HG02885 (cell line): ENCODE measurements around the gene ITGB3.

ENCODE experiments used
- ATAC-seq: cut with Tn5 transposase; IDR thresholded peaks from one replicate; pipeline ENCODE4 v1.9.1; 2021; ENCODE audit warnings: mild to moderate bottlenecking; ENCODE audit not compliant: unreplicated experiment, poor library complexity

The ITGB3 gene

GRCh38 chr17:47323382-47324223, 70.0 kb downstream of the ITGB3 start, which contains the start of gene EFCAB13:
EFCAB13 (plus strand) TSS chr17:47323955; CDS start chr17:47328354, 4,399 bp downstream.
- ATAC-seq, result peak; percentile 88

- peak; percentile 23 for ATAC-seq
Measured at GRCh38 chr17:47324224-47325020, 70.8 kb downstream of the ITGB3 start.

- ATAC-seq, result no peak
Measured at GRCh38 chr17:47325176-47325575, 71.5 kb downstream of the ITGB3 start.

- no peak for ATAC-seq
Measured at GRCh38 chr17:47330548-47330947, 76.9 kb downstream of the ITGB3 start.

DNA sequence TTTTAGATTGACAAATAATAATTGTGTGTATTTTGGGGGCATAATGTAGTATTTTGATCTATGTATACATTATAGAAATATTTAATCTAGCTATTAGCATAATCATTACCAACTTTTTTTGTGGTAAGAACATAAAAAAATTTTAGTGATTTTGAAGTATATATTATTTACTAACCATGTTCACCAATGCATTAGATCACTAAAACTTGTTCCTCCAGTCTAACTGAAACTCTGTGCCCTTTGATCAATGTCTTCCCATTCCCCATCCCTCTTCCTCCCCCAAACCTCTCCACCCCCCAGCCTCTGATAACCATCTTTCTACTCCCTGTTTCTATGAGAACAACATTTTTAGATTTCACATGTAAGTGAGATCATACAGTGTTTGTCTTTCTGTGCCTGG, 78.7 kb downstream of the ITGB3 start:
- no peak for ATAC-seq

DNA sequence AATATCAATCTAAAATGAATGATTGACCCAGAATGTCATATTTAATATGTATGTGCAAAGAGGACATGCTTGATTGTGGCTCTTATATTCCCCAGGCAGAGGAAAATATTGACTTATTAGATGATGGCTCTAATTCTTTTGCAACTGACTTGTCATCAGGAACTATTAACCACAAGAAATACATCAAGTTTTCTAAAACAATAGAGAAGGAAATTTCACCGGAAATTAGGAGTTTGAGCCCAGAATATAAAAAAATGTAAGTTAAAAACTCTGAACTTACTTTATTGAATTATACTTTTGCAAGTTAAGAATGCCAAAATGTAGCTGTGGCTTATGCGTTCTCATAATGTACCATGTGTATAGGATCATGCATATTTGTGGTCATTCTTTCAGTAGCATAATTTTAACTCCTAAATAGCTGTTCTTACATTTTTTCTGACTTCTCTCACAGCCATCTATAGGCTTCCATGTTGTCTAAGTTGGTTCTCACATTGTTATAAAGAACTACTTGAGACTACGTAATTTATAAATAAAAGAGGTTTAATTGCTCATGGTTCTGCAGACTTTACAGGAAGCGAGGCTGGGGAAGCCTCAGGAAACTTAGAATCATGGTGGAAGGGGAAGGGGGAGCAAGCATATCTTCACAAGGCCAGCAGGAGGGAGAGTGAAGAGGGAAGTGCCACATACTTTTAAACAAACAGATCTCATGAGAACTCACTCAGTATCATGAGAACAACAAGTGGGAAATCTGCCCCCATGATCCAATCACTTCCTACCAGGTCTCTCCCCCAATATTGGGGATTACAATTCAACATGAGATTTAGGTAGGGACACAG, 81.7 kb downstream of the ITGB3 start:
- ATAC-seq, result no peak

DNA sequence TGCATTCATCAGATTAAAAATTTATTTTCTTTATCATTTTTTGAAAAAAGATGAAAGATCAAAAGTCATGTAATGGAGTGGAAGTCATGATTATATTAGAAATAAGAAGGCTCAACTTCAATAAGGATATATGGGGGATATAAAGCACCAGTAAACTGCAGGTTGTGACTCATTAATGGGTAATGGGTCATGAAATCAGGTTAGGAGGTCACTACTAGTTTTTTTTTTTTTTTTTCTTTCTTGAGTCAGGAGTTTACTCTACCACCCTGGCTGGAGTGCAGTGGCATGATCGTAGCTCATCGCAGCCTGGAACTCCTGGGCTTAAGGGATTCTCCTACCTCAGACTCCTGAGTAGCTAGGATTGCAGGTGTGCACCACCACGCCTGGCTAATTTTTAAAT, 84.4 kb downstream of the ITGB3 start:
- ATAC-seq, result no peak

GRCh38 chr17:47352848-47353247, 99.2 kb downstream of the ITGB3 start:
- no peak for ATAC-seq

DNA sequence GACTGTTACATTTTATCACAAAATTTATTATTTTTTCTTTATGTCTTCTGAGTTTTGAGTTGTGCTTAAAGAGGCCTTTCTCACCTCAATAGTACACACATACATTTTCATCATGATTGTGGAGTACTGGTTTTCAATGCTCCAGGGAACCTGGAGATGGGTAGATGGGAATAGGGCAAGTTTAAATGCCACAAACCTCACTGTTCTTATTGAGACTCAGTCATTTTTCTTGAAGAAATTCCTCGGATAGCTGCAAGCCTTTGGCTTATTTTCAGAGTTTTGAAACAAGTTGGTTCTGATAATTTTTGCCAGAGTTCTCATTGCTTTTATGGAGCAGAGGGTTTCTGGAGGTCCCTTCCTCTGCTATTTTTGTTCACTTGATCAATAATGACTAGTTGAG, 105.0 kb downstream of the ITGB3 start:
- no peak for ATAC-seq
